Osteoblast (primary cell): ENCODE results near the gene PTPRE. TPM values are rescaled to one million over a fixed set of nuclear protein-coding genes. Genes with fewer than 3 reads are reported as not detected.
A peak's percentile ranks its signal among the peaks of the same experiment; 100 is the strongest.

Experiments used
- DNase-seq: peaks from one replicate; pipeline ENCODE4 v3.0.0; 2011; ENCODE audit warnings: low spot score, mixed read lengths; ENCODE audit not compliant: insufficient read length; ENCODE audit errors: missing footprints
- H2AFZ ChIP-seq: 2 replicates; pipeline ENCODE4 v1.6.0; 2011; ENCODE audit warnings: mild to moderate bottlenecking, low read length
- H3K27ac ChIP-seq: 2 replicates; pipeline ENCODE4 v1.5.1; 2011; ENCODE audit warnings: mild to moderate bottlenecking, low read depth, low read length, moderate library complexity
- H3K27me3 ChIP-seq: 2 replicates; pipeline ENCODE4 v1.6.0; 2012; ENCODE audit warnings: mild to moderate bottlenecking, control low read depth, inconsistent platforms, low read length, moderate library complexity; ENCODE audit not compliant: insufficient read depth
- H3K36me3 ChIP-seq: 2 replicates; pipeline ENCODE4 v1.5.1; 2011; ENCODE audit warnings: mild to moderate bottlenecking, low read length, control low read depth, moderate library complexity; ENCODE audit not compliant: insufficient read depth
- H3K4me1 ChIP-seq: 2 replicates; pipeline ENCODE4 v1.5.1; 2011; ENCODE audit warnings: mild to moderate bottlenecking, low read length, control low read depth, moderate library complexity; ENCODE audit not compliant: insufficient read depth
- H3K4me2 ChIP-seq: 2 replicates; pipeline ENCODE4 v1.6.0; 2011; ENCODE audit warnings: mild to moderate bottlenecking, low read length; ENCODE audit not compliant: insufficient read depth
- H3K4me3 ChIP-seq: fragments of 200-600 bp; sonication (generic); 3 replicates; pipeline ENCODE4 v1.5.1; 2012; ENCODE audit warnings: mild to moderate bottlenecking, low read length, inconsistent platforms; ENCODE audit not compliant: insufficient read depth
- H3K79me2 ChIP-seq: 2 replicates; pipeline ENCODE4 v1.6.0; 2012; ENCODE audit warnings: mild to moderate bottlenecking, low read length, control low read depth, inconsistent platforms; ENCODE audit not compliant: insufficient read depth
- H3K9me3 ChIP-seq: 2 replicates; pipeline ENCODE4 v1.5.1; 2011; ENCODE audit warnings: low read depth, low read length, control low read depth
- H4K20me1 ChIP-seq: 2 replicates; pipeline ENCODE4 v1.6.0; 2012; ENCODE audit warnings: mild to moderate bottlenecking, low read length, control low read depth; ENCODE audit not compliant: insufficient read depth
- CTCF ChIP-seq: IDR thresholded peaks from 2 replicates; pipeline ENCODE4 v1.5.1; 2011; ENCODE audit warnings: mild to moderate bottlenecking, low read depth, low read length, moderate library complexity; ENCODE audit errors: extremely low read depth
- total RNA-seq: library from RNA; depleted of rRNA; stranded (reverse); fragments of >200 nt; gene quantifications from 2 replicates; pipeline ENCODE4 v1.2.3, GENCODE V29; 2012

Gene PTPRE
- total RNA-seq, 1 donor, result 9.0 TPM

GRCh38 chr10:128036746-128037543 lies 130.0 kb downstream of the PTPRE start:
- Histone ChIP-seq H3K4me3 (no peak overlapping the region), H3K9me3 (no peaks in the 10 kb centered on the region), H4K20me1 (peaks cover 6% of the 10 kb centered on the region), H3K27me3 (no peaks in the 10 kb centered on the region), H3K79me2 (no peaks in the 10 kb centered on the region), H3K27ac (no peak overlapping the region), H3K36me3 (no peaks in the 10 kb centered on the region), H2AFZ (no peak overlapping the region), H3K4me2 (peak overlapping the region; percentile 7), H3K4me1 (peaks cover 6% of the 10 kb centered on the region)
- TF ChIP-seq CTCF, result no peak
- peak; percentile 94 for DNase-seq

GRCh38 chr10:128040096-128040495 lies 133.2 kb downstream of the PTPRE start:
- Histone ChIP-seq H3K4me1 (peaks cover 6% of the 10 kb centered on the region), H2AFZ (no peak overlapping the region), H4K20me1 (peaks cover 6% of the 10 kb centered on the region), H3K4me3 (no peak overlapping the region), H3K27me3 (no peaks in the 10 kb centered on the region), H3K79me2 (no peaks in the 10 kb centered on the region), H3K36me3 (no peaks in the 10 kb centered on the region), H3K9me3 (no peaks in the 10 kb centered on the region), H3K27ac (no peak overlapping the region), H3K4me2 (no peak overlapping the region)
- DNase-seq, result peak; percentile 55
- TF ChIP-seq CTCF, result no peak

GRCh38 chr10:128040681-128041080 lies 133.8 kb downstream of the PTPRE start:
- Histone ChIP-seq H3K36me3 (no peaks in the 10 kb centered on the region), H3K9me3 (no peaks in the 10 kb centered on the region), H3K27me3 (no peaks in the 10 kb centered on the region), H3K27ac (no peak overlapping the region), H3K4me3 (no peak overlapping the region), H3K79me2 (no peaks in the 10 kb centered on the region), H4K20me1 (peaks cover 6% of the 10 kb centered on the region), H2AFZ (no peak overlapping the region), H3K4me1 (peaks cover 6% of the 10 kb centered on the region), H3K4me2 (no peak overlapping the region)
- no peak for DNase-seq
- no peak for TF ChIP-seq CTCF

GRCh38 chr10:128042131-128042610 lies 135.3 kb downstream of the PTPRE start:
- no peak overlapping the region for H2AFZ ChIP-seq
- H3K4me3 ChIP-seq, result no peak overlapping the region
- H3K9me3 ChIP-seq, result no peaks in the 10 kb centered on the region
- no peak for TF ChIP-seq CTCF
- H3K27ac ChIP-seq, result no peak overlapping the region
- H3K79me2 ChIP-seq, result no peaks in the 10 kb centered on the region
- H3K36me3 ChIP-seq, result no peaks in the 10 kb centered on the region
- H3K4me2 ChIP-seq, result no peak overlapping the region
- H4K20me1 ChIP-seq, result peaks cover 5% of the 10 kb centered on the region
- H3K4me1 ChIP-seq, result peaks cover 3% of the 10 kb centered on the region
- DNase-seq, result peak; percentile 5
- no peaks in the 10 kb centered on the region for H3K27me3 ChIP-seq
